ENCODE measurements around the gene SLC27A4. TPM values are rescaled to one million over a fixed set of nuclear protein-coding genes. Genes with fewer than 3 reads are reported as not detected.

The SLC27A4 gene
- total and polyA plus RNA-seq, 2 of the 13 experiments (the other 11 are each of a cell fraction or from before 2014, with no cell fraction given): 10.6 to 18.8 TPM

DNA sequence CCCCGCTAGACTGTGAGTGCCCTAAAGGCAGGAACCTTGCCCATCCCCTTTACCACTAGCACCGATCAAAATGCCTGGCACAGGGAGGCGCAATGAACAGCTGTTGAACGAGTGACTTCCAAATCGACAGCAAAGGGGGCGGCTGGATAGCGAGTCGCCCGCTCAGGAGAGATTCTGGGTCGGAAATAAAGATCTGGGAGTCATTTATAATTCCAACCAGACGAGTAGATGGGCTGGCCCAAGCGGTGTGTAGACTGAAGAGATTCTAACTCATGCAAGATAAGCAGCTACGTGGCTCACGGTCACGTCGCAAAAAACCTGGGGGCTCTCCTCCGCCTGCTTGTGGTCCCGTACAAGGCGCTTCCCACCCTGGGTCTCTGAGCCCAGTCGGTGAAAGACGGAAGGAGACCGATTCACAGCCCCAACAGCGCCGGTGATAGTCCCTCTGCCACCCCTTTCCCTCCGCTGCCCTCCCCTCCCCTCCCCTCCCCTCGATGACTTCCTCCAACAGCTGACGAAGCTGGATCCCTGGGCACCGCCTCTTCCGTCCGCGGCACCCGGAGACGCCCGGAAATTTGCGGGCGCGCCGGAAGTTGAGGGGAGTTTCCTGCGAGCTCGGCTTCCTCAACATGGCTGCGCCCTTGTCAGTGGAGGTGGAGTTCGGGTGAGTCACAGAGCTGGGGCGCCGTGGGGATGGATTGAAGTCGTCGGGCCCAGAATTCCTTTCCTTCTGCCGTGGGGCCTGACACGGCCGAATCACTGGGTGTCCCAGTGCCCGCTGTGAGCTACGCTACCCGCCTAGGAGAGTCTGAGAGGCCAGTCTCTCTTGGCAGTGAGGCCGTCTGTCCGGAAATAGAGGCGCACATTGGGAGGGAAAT is 30.7 kb downstream of the SLC27A4 start, which contains the start of gene URM1 (continued):
- TF ChIP-seq, protein P1, sequence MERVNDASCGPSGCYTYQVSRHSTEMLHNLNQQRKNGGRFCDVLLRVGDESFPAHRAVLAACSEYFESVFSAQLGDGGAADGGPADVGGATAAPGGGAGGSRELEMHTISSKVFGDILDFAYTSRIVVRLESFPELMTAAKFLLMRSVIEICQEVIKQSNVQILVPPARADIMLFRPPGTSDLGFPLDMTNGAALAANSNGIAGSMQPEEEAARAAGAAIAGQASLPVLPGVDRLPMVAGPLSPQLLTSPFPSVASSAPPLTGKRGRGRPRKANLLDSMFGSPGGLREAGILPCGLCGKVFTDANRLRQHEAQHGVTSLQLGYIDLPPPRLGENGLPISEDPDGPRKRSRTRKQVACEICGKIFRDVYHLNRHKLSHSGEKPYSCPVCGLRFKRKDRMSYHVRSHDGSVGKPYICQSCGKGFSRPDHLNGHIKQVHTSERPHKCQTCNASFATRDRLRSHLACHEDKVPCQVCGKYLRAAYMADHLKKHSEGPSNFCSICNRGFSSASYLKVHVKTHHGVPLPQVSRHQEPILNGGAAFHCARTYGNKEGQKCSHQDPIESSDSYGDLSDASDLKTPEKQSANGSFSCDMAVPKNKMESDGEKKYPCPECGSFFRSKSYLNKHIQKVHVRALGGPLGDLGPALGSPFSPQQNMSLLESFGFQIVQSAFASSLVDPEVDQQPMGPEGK (CRISPR knock-in tag; IDR thresholded peaks at IDR 0.05): peak; percentile 44
- TF ChIP-seq GABPA (IDR thresholded peaks at IDR 0.05; ENCODE audit: low read depth, low read length) (peak; percentile 88), GABPA (CRISPR knock-in tag; IDR thresholded peaks at IDR 0.05; ENCODE audit: low read depth) (peak; percentile 97), HNRNPH1 (optimal IDR thresholded peaks at IDR 0.05; ENCODE audit: low read depth, low read length) (peak; percentile 95), IKZF1 (IDR thresholded peaks at IDR 0.05) (no peak), ZNF17 (CRISPR knock-in tag; IDR thresholded peaks at IDR 0.05) (no peak), ARHGAP35 (CRISPR knock-in tag; IDR thresholded peaks at IDR 0.05; ENCODE audit: borderline replicate concordance) (no peak), ZSCAN31 (CRISPR knock-in tag; IDR thresholded peaks at IDR 0.05; ENCODE audit: low read depth) (no peak), GABPB1 (CRISPR knock-in tag; IDR thresholded peaks at IDR 0.05) (peak; percentile 95), JARID2 (CRISPR knock-in tag; IDR thresholded peaks at IDR 0.05; ENCODE audit: insufficient replicate concordance) (no peak), MED13 (CRISPR knock-in tag; IDR thresholded peaks at IDR 0.05) (no peak), ZNF570 (CRISPR knock-in tag; IDR thresholded peaks at IDR 0.05; ENCODE audit: borderline replicate concordance) (no peak), KDM4B (CRISPR knock-in tag; IDR thresholded peaks at IDR 0.05) (no peak), HNRNPK (IDR thresholded peaks at IDR 0.05; ENCODE audit: low read depth, low read length, poor library complexity, severe bottlenecking) (peak; percentile 87), ZNF235 (CRISPR knock-in tag; IDR thresholded peaks at IDR 0.05; ENCODE audit: borderline replicate concordance) (no peak), TAF15 (IDR thresholded peaks at IDR 0.05; ENCODE audit: low read depth, low read length, poor library complexity, severe bottlenecking) (no peak), RBM22 (optimal IDR thresholded peaks at IDR 0.05; ENCODE audit: low read length) (no peak), KDM5B (CRISPR knock-in tag; IDR thresholded peaks at IDR 0.05; ENCODE audit: borderline replicate concordance) (peak; percentile 53; the same call in 1 of the 2 replicates), ZNF737 (CRISPR knock-in tag; IDR thresholded peaks at IDR 0.05; ENCODE audit: borderline replicate concordance) (no peak), ZNF350 (CRISPR knock-in tag; IDR thresholded peaks at IDR 0.05; ENCODE audit: borderline replicate concordance, low read depth) (peak; percentile 64; the same call in 1 of the 2 replicates)
- TF ChIP-seq, protein P2, sequence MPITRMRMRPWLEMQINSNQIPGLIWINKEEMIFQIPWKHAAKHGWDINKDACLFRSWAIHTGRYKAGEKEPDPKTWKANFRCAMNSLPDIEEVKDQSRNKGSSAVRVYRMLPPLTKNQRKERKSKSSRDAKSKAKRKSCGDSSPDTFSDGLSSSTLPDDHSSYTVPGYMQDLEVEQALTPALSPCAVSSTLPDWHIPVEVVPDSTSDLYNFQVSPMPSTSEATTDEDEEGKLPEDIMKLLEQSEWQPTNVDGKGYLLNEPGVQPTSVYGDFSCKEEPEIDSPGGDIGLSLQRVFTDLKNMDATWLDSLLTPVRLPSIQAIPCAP (CRISPR knock-in tag; IDR thresholded peaks at IDR 0.05; ENCODE audit: low read depth): no peak
- TF ChIP-seq, protein P3, sequence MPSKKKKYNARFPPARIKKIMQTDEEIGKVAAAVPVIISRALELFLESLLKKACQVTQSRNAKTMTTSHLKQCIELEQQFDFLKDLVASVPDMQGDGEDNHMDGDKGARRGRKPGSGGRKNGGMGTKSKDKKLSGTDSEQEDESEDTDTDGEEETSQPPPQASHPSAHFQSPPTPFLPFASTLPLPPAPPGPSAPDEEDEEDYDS (CRISPR knock-in tag; IDR thresholded peaks at IDR 0.05): peak; percentile 30; the same call in 1 of the 2 replicates
- TF ChIP-seq, protein P4, sequence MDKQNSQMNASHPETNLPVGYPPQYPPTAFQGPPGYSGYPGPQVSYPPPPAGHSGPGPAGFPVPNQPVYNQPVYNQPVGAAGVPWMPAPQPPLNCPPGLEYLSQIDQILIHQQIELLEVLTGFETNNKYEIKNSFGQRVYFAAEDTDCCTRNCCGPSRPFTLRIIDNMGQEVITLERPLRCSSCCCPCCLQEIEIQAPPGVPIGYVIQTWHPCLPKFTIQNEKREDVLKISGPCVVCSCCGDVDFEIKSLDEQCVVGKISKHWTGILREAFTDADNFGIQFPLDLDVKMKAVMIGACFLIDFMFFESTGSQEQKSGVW (CRISPR knock-in tag; IDR thresholded peaks at IDR 0.05; ENCODE audit: borderline replicate concordance): no peak
- TF ChIP-seq, protein P5, sequence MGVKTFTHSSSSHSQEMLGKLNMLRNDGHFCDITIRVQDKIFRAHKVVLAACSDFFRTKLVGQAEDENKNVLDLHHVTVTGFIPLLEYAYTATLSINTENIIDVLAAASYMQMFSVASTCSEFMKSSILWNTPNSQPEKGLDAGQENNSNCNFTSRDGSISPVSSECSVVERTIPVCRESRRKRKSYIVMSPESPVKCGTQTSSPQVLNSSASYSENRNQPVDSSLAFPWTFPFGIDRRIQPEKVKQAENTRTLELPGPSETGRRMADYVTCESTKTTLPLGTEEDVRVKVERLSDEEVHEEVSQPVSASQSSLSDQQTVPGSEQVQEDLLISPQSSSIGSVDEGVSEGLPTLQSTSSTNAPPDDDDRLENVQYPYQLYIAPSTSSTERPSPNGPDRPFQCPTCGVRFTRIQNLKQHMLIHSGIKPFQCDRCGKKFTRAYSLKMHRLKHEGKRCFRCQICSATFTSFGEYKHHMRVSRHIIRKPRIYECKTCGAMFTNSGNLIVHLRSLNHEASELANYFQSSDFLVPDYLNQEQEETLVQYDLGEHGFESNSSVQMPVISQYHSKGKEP (CRISPR knock-in tag; IDR thresholded peaks at IDR 0.05): no peak
